Mesenchymal stem cell (in vitro differentiated cells and primary cell): ENCODE measurements around the gene CTNNA3.

ENCODE experiments used
- DNase-seq: peaks from one replicate; pipeline ENCODE4 v3.0.0-alpha.2; 2013
- H2AFZ ChIP-seq: one replicate; pipeline ENCODE4 v1.6.1; 2013; ENCODE audit warnings: low read depth, mild to moderate bottlenecking, control low read depth, inconsistent platforms, low read length, moderate library complexity
- H2AK5ac ChIP-seq: 2 replicates; pipeline ENCODE4 v1.6.1; 2013; ENCODE audit warnings: low read length, moderate library complexity, mild to moderate bottlenecking, inconsistent platforms; ENCODE audit not compliant: severe bottlenecking
- H2BK120ac ChIP-seq: one replicate; pipeline ENCODE4 v1.6.1; 2013; ENCODE audit warnings: low read depth, mild to moderate bottlenecking, inconsistent platforms, low read length, moderate library complexity
- H2BK12ac ChIP-seq, 2 experiments: one replicate each; pipeline ENCODE4 v1.6.1; 2013; ENCODE audit warnings: inconsistent platforms in 2 of 2, low read length in 2 of 2, mild to moderate bottlenecking in 2 of 2, moderate library complexity in 2 of 2, control low read depth in 1 of 2
- H2BK15ac ChIP-seq: one replicate; pipeline ENCODE4 v1.6.1; 2013; ENCODE audit warnings: mild to moderate bottlenecking, low read depth, inconsistent platforms; ENCODE audit not compliant: poor library complexity, severe bottlenecking
- H2BK5ac ChIP-seq: 2 replicates; pipeline ENCODE4 v1.6.1; 2013; ENCODE audit warnings: low read depth, mild to moderate bottlenecking, low read length, control low read depth, inconsistent platforms; ENCODE audit not compliant: poor library complexity, severe bottlenecking
- H3K14ac ChIP-seq, 2 experiments: one replicate each; pipeline ENCODE4 v1.6.1; 2013; ENCODE audit warnings: inconsistent platforms in 2 of 2, low read length in 2 of 2, control low read depth in 1 of 2, mild to moderate bottlenecking in 1 of 2, moderate library complexity in 1 of 2
- H3K18ac ChIP-seq, 2 experiments: one replicate each; pipeline ENCODE4 v1.6.1; 2013; ENCODE audit warnings: inconsistent platforms in 2 of 2, low read length in 2 of 2, control low read depth in 1 of 2, low read depth in 1 of 2, mild to moderate bottlenecking in 1 of 2
- H3K23ac ChIP-seq, 2 experiments: one replicate each; pipeline ENCODE4 v1.6.1; 2013; ENCODE audit warnings: inconsistent platforms in 2 of 2, low read length in 2 of 2, mild to moderate bottlenecking in 2 of 2, moderate library complexity in 2 of 2, control low read depth in 1 of 2
- H3K27ac ChIP-seq: 2 replicates; pipeline ENCODE4 v1.5.1; 2013; ENCODE audit warnings: mild to moderate bottlenecking, moderate library complexity, low read length, control low read depth, inconsistent platforms; ENCODE audit not compliant: poor library complexity, severe bottlenecking
- H3K27me3 ChIP-seq, 2 experiments: 2 replicates each; pipeline versions ENCODE4 v1.6.1 to v1.7.0; 2013; ENCODE audit warnings: low read length in 2 of 2, mild to moderate bottlenecking in 2 of 2, moderate library complexity in 2 of 2, control low read depth in 1 of 2, inconsistent platforms in 1 of 2; ENCODE audit not compliant: control insufficient read depth in 1 of 2, insufficient read depth in 1 of 2
- H3K36me3 ChIP-seq, 2 experiments: 2 replicates each; pipeline versions ENCODE4 v1.6.1 to v1.7.0; 2013; ENCODE audit warnings: low read length in 2 of 2, control low read depth in 1 of 2, inconsistent platforms in 1 of 2, low read depth in 1 of 2, mild to moderate bottlenecking in 1 of 2; ENCODE audit not compliant: insufficient read depth in 2 of 2, control insufficient read depth in 1 of 2
- H3K4ac ChIP-seq, 2 experiments: one replicate each; pipeline ENCODE4 v1.6.1; 2013; ENCODE audit warnings: inconsistent platforms in 2 of 2, low read length in 2 of 2, mild to moderate bottlenecking in 2 of 2, moderate library complexity in 2 of 2, control low read depth in 1 of 2, low read depth in 1 of 2
- H3K4me1 ChIP-seq: 2 replicates; pipeline ENCODE4 v1.6.1; 2013; ENCODE audit warnings: low read depth, low read length, control low read depth; ENCODE audit not compliant: control insufficient read depth, insufficient read depth
- H3K4me2 ChIP-seq: 2 replicates; pipeline ENCODE4 v1.6.1; 2013; ENCODE audit warnings: low read length, mild to moderate bottlenecking, inconsistent platforms; ENCODE audit not compliant: poor library complexity, severe bottlenecking
- H3K4me3 ChIP-seq, 2 experiments: 2 replicates each; pipeline versions ENCODE4 v1.5.1 to v1.7.0; 2013; ENCODE audit warnings: low read length in 2 of 2, mild to moderate bottlenecking in 2 of 2, control low read depth in 1 of 2, low read depth in 1 of 2; ENCODE audit not compliant: insufficient read depth in 1 of 2
- H3K79me1 ChIP-seq: replicated peaks from 2 replicates; pipeline ENCODE4 v1.6.1; 2013; ENCODE audit warnings: mild to moderate bottlenecking, control low read depth, low read length, inconsistent platforms; ENCODE audit not compliant: poor library complexity, severe bottlenecking
- H3K9ac ChIP-seq: 2 replicates; pipeline ENCODE4 v1.7.0; 2013; ENCODE audit warnings: mild to moderate bottlenecking, low read length, moderate library complexity
- H3K9me3 ChIP-seq: 2 replicates; pipeline ENCODE4 v1.7.0; 2013; ENCODE audit warnings: mild to moderate bottlenecking, low read length; ENCODE audit not compliant: control insufficient read depth
- H4K8ac ChIP-seq: one replicate; pipeline ENCODE4 v1.6.1; 2013; ENCODE audit warnings: inconsistent platforms, mild to moderate bottlenecking, low read length, moderate library complexity
- H4K91ac ChIP-seq: one replicate; pipeline ENCODE4 v1.6.1; 2013; ENCODE audit warnings: mild to moderate bottlenecking, low read length, inconsistent platforms
- WGBS: methylation state at CpG from one replicate; pipeline ENCODE4 v1.1.7; 2013; ENCODE audit warnings: mixed read lengths; 5-methylcytosine and 5-hydroxymethylcytosine counted together

CTNNA3 gene

DNA sequence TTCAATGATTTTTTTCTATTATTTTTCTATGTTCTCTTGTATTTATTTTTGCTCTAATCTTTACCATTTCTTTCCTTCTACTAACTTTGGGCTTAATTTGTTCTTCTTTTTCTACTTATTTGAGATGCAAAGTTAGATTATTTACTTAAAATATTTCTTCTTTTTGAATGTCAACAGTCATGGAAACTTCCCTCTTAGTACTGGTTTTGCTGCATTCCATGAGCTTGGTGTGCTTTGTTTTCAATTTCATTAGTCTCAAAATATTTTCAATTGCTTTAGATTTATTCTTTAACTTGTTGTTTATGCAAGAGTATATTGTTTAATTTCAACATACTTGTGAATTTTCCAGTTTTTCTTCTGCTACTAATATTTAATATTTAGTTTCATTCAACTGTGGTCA lies 539.8 kb downstream of the CTNNA3 start:
- Histone ChIP-seq H2AK5ac (no peak overlapping the region), H3K9me3 (peaks cover 45% of the 10 kb centered on the region), H3K18ac (no peak overlapping the region), H4K91ac (no peak overlapping the region), H3K4me2 (no peak overlapping the region), H2BK15ac (no peak overlapping the region), H3K4ac (no peak overlapping the region), H4K8ac (no peak overlapping the region), H3K27ac (no peak overlapping the region), H3K4me1 (no peaks in the 10 kb centered on the region), H2BK12ac (no peak overlapping the region), H2AFZ (no peak overlapping the region), H3K23ac (no peak overlapping the region), H3K4me3 (no peak overlapping the region), H3K14ac (no peak overlapping the region), H3K79me1 (no peaks in the 10 kb centered on the region), H3K36me3 (no peaks in the 10 kb centered on the region), H3K27me3 (no peaks in the 10 kb centered on the region), H2BK5ac (no peak overlapping the region), H3K9ac (no peak overlapping the region), H2BK120ac (no peak overlapping the region)
- DNase-seq, result no peak

DNA sequence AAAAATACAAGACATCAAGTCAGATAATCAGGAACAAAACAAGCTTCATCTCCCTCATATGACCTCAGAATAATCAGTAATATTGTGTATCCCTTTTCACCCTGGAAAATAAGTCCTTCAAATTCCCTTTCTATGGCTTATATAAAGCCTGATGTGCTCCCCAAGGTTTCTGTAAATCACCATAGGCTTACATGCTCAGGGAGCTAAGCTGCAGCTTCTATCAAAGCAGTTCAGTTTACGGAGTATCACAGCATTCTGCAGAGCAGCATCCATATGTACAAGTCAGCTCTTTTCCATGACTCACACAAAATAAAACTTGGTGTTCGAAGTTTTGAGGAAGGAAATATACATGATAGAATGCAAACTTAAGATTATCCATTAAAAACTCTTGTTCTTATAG lies 544.5 kb downstream of the CTNNA3 start:
- Histone ChIP-seq H4K91ac (no peak overlapping the region), H2AFZ (no peak overlapping the region), H3K9ac (no peak overlapping the region), H3K27ac (no peak overlapping the region), H2BK12ac (no peak overlapping the region), H2BK15ac (no peak overlapping the region), H3K4me2 (no peak overlapping the region), H3K18ac (no peak overlapping the region), H3K79me1 (no peaks in the 10 kb centered on the region), H2BK120ac (no peak overlapping the region), H2BK5ac (no peak overlapping the region), H3K4me3 (no peak overlapping the region), H3K4ac (no peak overlapping the region), H3K14ac (no peak overlapping the region), H3K9me3 (peaks cover 14% of the 10 kb centered on the region), H3K23ac (no peak overlapping the region), H3K36me3 (no peaks in the 10 kb centered on the region), H2AK5ac (no peak overlapping the region), H4K8ac (no peak overlapping the region), H3K4me1 (no peaks in the 10 kb centered on the region), H3K27me3 (no peaks in the 10 kb centered on the region)
- 100% methylated on average over 1 of the region's 2 CpGs for WGBS
- DNase-seq, result no peak

DNA sequence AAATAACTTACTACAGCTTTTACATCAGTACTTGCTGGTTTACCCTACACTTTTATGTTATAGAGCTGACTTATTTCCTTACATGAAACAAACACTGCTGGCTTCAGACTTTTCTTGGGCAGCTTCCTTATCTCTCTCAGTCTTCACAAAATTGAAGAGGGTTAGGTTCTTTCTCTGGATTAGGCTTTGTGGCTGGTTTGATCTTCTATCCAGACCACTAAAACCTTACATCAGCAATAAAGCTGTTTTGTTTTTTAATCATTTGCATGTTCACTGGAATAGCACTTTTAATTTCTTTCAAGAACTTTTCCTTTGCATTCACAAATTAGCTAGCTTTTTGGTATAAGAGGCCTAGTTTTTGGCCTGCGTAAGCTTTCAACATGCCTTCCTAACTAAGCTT lies 551.5 kb downstream of the CTNNA3 start:
- Histone ChIP-seq H3K14ac (no peak overlapping the region), H3K9me3 (no peaks in the 10 kb centered on the region), H3K4ac (no peak overlapping the region), H3K4me1 (no peaks in the 10 kb centered on the region), H2AFZ (no peak overlapping the region), H3K36me3 (no peaks in the 10 kb centered on the region), H3K23ac (no peak overlapping the region), H3K4me3 (no peak overlapping the region), H2BK12ac (no peak overlapping the region), H3K79me1 (no peaks in the 10 kb centered on the region), H3K27me3 (no peaks in the 10 kb centered on the region), H2AK5ac (no peak overlapping the region), H4K8ac (no peak overlapping the region), H3K27ac (no peak overlapping the region), H3K4me2 (no peak overlapping the region), H2BK15ac (no peak overlapping the region), H3K18ac (no peak overlapping the region), H3K9ac (no peak overlapping the region), H2BK5ac (no peak overlapping the region), H4K91ac (no peak overlapping the region), H2BK120ac (no peak overlapping the region)
- no peak for DNase-seq
- 50% methylated on average over 1 of the region's 1 CpG for WGBS

DNA sequence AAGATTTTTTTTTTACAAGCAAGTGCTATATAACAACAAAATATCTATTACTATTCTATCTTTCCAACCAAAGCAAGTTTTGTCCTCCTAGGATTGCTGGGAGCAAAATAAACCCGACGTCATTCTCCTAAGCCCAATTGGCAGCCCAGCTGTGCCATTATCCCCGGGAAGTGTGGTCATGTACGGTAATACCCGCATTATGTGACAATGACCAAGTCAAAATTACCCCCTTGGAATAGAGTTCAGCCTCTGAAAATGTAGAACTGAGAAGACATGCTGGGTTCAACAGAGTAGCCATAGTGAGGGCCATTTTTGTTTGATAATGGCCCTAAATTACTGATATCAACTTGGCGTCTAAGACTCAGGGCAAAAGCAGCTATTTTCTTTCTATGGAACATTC lies 554.7 kb downstream of the CTNNA3 start:
- Histone ChIP-seq H4K91ac (no peak overlapping the region), H3K79me1 (no peaks in the 10 kb centered on the region), H2AFZ (no peak overlapping the region), H2BK5ac (no peak overlapping the region), H3K27me3 (no peaks in the 10 kb centered on the region), H4K8ac (no peak overlapping the region), H3K9ac (no peak overlapping the region), H3K18ac (no peak overlapping the region), H3K27ac (no peak overlapping the region), H3K4me3 (no peak overlapping the region), H2BK120ac (no peak overlapping the region), H2BK15ac (no peak overlapping the region), H3K23ac (no peak overlapping the region), H2BK12ac (no peak overlapping the region), H3K4me1 (no peaks in the 10 kb centered on the region), H3K9me3 (no peaks in the 10 kb centered on the region), H3K14ac (no peak overlapping the region), H3K4me2 (no peak overlapping the region), H3K4ac (no peak overlapping the region), H3K36me3 (no peaks in the 10 kb centered on the region), H2AK5ac (no peak overlapping the region)
- 82% methylated on average over 5 of the region's 6 CpGs for WGBS
- DNase-seq, result no peak
